RPMI7951 (cell line): ENCODE measurements around the gene VWA5B1. TPM values are rescaled to one million over a fixed set of nuclear protein-coding genes. Genes with fewer than 3 reads are reported as not detected.

Experiments
- DNase-seq: peaks from one replicate; pipeline ENCODE4 v3.0.0-alpha.2; 2012; ENCODE audit warnings: low read depth
- total RNA-seq: library from RNA; depleted of rRNA; stranded (reverse); fragments of >200 nt; shearing (Covaris generic); gene quantifications from 2 replicates; pipeline ENCODE4 v1.2.3, GENCODE V29; 2014

Gene VWA5B1
- total RNA-seq, 1 experiment from 2014 or later, result not detected

DNA sequence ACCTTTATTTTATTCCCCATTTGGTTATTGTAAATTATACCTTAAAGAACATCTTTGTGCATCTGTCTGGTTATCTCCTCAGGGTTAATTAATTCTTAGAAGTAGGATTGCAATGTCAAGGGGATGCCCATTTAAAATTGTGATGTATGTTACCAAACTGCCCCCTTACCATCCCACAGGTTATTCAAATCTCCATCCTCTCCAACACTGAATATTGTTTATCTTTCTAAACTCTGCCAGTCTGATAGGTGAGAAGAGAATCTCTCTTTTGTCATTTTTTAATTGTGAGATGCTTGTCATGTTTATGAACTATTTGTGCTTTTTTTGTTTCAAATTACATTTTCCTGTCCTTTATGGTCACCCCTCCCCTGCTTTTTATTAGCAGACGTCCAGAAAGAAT is 55.8 kb downstream of the VWA5B1 start:
- DNase-seq, result no peak

DNA sequence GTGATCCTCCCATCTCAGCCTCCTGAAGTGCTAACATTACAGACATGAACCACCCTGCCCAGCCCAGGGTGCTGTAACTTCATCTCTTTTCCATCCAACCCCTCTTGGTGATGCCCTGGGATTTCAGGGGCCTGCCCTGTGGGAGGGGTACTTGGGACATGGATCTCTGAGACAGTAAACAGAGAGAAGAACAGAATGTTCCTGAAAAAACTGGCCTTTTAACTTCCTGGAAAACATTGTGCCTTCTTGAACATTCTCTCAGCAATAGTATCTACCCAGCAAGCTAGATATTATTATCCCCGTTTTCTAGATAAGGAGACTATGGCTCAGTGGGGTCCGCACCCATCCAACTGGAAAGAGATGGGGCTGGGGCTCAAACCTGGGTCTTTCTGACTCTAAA is 57.0 kb downstream of the VWA5B1 start:
- no peak for DNase-seq

DNA sequence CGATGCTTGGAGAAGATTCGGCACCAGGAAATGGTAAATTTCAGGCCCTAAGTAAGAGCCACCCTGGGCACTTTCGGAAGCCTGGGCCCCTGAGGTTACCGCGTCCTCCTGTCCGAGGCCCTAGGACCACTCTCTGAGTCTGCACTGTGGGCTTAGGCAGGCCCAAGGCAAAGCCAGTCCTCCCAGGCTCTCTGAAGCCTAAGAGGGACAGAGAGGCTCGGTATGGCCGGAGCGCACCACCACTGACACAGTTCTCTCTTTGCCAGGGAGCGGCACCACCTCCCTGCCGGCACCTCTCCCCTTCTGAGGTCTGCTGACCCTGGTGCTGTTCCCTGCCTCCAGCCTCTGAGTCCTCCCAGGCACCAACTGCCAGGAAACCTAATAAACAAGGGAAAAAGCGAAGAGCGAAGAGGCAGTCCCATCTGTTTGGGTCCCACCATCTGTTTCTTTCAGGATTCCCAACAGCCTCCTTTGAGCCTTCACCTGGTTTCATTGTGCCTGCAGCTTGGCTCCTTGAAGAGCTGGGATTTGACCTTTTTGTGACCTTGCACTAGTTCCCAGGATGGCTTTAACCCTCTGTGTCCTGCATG is 57.7 kb downstream of the VWA5B1 start:
- DNase-seq, result no peak

DNA sequence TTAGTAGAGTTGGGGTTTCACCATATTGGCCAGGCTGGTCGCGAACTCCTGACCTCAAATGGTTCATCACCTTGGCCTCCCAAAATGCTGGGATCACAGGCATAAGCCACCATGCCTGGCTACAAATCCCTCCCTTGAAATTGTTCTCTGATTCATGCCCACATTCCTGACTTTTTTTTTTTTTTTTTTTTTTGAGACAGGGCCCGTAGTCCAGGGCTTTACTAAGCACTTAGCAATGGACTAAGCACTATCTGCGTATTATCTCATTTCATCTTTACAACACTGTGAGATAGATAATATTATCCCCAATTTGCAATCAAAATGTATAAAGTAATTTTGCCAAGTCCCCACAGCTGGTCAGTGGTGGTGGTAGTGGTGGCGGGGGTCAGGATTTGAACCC is 58.9 kb downstream of the VWA5B1 start:
- no peak for DNase-seq

DNA sequence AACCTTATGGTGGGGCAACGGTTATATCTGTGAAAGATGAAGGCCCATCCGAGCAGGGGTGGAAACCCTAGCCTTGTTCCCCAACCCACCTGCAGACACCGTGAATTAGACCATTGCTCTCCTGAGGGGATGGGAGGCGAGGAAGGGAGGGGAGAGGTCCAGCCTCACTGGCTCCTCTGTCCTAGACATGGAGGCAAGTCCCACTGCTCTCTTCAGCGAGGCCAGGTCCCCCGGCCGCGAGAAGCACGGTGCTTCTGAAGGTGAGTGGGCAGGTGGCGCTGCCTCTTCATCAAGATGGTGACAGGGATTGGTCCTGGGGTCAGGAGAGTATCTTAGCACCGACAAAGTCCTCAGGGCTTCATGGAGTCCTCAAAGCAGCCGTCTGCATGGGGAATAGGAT is 59.3 kb downstream of the VWA5B1 start:
- DNase-seq, result no peak

DNA sequence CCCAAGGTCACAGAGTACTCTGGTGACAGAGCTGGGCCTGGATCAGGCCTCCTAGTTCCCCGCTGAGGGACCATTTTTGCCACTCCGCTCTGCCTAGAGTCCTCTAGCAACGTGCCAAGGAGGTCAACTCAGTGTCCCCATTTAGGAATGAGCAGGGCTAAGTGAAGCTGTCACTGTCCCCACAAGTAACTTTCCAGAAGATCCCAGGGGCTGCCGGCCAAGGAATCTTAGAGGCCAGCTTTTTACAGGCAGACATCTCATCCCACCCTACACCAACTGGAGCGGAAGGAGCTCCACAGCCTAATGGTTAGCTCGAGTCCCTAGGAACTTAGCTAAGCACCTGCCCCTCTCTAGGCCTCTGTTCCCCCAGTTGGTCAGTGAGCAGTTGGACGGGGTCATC is 59.7 kb downstream of the VWA5B1 start:
- DNase-seq, result no peak

DNA sequence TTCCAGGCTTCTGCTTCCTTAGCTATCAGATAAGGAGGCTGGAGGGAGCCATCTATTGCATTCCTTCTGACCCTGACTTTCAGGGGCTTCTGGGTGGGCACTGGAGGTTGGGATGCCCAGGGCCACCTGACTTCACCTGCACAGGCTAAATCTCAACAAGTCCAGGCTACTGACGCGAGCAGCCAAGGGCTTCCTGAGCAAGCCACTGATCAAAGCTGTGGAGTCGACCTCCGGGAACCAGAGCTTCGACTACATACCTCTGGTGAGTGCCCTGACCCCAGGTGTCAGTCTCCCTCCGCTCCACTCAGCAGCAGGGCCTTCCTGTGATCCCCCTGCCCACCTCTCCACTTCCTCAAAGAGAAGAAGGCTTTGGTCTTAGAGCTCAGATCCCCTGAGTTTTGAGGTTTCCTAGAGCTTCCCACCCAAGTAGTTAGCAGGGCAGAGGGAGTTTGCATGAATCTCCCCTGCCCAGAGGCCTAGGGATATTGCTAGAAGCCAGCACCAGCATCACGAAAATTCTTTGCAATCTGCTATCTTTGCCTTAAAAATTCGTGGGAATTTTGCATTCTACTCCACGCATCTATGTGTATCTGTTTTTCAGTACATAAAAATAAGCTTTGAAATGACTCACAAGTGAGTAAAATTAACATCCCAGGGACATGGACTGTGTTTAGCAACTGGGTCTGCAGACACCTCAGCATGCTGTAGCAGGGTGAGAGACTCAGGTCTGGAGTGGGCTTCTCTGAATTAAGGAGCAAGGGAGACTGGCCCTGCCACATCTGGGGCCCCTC is 61.4 kb downstream of the VWA5B1 start:
- no peak for DNase-seq

DNA sequence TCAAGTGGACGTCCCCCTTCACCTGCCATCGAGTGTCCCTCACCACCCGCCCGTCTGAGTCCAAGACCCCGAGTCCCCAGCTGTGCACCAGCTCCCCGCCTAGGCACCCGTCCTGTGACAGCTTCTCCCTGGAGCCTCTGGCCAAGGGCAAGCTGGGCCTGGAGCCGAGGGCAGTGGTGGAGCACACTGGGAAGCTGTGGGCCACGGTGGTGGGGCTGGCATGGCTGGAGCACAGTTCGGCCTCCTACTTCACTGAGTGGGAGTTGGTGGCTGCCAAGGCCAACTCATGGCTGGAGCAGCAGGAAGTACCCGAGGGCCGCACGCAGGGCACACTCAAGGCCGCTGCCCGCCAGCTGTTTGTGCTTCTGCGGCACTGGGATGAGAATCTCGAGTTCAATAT is 63.2 kb downstream of the VWA5B1 start:
- no peak for DNase-seq

DNA sequence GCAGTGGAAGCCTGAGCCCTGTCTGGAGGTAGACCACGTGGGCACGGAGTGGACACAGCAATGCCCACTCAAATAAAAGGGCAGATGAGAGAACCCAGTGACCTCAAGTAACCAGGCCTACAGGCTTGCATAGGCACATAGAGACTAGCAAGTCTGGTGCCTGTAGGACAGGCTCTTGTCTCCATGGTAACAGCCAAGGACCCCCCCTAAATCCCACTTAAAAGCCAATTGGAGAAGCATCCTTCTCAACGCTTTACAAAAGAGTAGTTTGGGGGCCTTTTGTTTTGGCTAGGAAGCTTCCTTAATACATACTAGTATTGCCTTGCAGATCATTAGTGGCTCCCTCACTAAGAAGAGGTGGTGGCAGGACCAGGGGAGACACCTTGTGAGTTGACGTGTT is 63.9 kb downstream of the VWA5B1 start:
- no peak for DNase-seq

DNA sequence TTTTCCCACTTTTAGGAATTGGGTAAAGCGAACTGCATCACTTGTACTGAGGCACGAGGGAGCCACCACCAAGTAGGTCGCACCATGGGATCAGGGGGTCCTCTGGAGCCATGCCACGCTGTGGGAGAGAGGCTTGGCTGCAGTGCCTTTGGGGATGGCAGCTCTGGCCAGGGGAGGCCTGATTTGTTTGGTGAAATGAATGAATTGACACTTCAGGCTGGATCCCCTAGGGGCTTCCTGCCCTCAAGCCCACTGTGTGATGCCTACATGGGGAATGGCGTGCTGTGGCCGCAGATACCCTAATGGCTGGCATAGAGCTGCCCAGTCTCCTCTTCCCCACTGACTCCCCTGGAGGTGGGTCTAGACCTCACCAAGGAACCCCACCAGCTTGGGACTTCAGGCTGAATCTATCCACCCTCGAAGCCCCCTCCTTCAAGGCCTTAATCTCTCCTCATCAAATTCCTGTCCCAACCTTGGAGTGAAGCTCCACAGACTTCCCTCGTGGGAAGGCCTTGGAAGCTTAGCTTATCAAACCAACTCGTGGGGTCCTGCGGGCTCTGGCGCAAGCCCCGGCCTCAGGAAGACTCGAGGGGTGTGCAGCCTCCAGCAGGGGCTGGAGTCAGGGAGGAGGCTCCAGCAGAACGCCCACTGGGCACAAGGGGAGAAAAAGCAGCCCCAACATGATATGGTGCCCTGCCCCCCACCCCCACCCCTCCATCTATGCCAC is 64.6 kb downstream of the VWA5B1 start:
- no peak for DNase-seq

DNA sequence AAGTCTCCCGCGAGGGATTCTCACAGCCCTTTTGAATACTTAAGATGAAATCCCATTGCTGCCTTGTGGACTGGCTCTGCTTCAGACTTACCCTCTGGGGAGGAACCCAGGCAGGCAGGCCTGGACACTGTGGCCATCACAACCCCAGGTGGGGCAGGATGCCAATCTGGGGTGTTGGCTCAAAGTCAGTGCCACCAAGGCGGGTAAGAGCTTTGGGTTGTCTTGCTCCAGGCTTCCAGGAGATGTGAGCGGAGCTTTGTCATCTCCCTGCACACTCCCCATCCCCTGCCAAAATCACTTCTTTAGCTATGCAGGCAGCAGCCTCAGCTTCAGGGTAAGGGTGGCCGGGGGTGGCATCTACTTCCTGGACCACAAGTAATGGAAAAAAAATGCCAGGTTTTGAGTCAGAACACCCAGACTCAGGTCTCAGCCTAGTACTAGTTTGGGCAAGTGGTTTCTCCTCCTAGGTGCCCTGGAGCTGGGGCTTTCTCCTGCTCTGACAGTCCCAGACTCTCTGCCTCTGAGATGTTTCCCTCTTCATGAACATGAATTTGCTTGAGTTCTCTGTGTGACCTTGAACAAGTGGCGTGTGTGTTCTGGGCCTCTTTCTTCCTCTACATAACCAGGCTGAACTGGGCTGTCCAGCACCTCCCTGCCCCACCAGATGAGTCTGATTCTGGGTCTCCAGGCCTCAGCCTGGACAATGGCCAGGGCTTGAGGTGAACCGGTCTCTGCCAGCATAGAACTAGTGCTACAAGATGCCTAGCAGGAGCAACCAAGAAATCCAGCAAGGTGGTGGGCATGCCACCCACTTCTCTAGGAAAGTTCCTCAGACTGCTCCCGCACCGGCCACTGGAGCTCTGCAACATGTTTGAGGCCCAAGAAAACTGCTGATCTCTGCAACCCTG is 65.4 kb downstream of the VWA5B1 start:
- no peak for DNase-seq

DNA sequence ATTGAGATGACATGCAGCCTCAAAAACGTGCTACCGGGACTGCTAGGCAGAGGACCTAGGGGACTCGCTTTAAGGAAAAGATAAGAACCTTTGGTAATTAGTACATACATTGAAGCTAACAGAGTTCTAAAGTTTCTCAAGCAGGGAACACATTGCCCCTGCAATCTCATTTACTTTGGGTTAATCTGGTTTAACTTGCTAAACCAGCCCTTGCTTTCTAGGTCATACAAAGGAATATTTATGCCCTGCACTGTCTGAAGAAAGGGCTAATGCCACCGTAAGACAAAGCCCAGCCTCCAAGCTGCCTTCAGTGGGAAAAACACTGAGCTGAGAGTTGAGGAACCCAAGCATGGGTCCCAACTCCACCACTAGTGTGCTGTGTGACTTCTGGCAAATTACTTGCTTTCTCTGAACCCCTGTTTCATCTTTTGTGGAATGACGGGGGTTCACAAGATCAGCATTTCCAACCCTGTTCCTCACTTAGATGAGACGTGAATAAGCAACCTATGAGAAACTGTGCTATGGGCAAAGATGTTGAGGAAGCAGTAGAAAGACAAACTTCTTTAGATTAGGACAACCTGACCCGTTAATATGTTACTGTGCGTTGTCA is 66.3 kb downstream of the VWA5B1 start:
- no peak for DNase-seq

DNA sequence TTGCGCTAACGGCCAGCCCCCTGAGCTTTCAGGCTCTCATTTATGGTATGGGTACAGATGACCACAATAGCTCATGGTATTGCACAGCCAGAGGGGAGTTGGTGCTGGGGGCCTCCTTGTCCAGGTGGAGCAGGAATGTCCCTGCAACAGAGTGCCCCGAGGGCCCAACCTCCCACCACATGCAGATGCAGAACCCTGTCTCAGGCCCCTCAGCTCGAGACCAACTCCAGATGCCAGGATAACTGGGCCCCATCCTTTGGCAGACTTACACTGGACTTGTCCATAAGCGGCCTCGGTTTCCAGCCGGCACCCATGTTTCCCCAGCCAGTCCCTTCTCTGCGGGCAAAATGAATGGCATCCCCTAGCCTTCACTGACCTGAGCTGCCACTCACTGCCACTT is 67.1 kb downstream of the VWA5B1 start:
- no peak for DNase-seq

DNA sequence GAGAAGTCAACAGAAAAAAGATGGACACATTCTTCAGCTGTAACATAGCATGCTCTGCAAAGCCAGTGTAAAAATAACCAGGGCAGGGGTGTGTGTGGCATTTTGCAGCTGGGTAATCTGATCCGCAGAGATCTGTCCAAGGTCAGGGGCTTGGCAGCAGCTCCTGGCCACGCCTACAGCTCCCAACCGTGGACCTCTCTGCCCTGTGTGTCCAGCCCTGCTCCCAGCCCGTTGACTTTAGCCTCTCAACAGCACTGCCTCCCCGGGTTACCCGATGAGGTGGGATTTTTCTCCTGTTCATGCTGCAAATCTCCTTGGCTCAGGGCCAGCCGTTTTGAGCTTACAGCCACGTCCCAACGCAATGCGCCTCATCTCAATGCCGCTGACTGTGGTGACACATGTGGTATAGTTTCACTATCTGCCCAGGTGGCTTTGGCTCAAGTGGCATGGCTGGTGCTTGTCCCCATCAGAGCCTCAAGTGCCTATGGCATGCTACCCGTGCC is 68.1 kb downstream of the VWA5B1 start:
- DNase-seq, result peak; percentile 81

DNA sequence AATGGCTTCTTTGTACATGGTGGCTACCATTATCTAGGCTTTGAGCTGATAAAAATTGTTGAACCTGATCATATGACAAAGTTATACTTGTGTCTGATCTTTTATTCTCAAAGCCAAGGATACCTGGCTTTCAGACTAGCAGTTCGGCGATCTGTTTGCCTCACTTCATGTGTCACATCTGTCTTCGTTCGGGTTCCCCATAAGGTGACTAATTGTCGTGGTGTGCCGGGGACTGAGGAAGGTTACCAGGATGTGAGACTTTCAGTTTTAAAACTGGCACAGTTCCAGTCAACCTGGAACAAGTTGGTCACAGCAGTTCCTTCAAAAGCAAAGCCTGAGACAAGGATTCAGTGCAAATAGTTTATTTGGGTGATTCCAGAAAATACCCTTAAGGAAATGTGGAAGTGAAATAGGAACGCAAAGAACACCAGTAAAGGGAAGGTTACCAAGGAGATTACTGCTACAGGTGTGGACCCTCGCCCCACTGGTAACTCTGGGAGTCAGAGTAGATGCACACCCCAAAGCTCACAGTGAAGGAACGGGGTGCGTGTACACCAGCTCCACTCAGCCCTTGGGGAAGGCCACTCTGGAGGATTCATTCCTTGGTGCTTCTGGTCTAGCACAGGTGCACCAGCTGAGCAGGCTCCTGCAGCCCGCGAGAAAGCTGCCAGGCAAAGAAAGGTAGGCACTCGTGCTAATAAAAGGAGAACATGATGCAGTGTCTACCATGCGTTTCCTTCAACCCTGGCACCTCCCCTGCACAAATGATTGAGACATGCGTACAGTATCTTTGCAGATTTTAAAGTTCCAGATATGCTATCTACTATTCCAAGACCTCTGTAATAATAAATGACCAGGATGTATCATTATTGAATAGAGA is 69.0 kb downstream of the VWA5B1 start:
- DNase-seq, result peak; percentile 56

DNA sequence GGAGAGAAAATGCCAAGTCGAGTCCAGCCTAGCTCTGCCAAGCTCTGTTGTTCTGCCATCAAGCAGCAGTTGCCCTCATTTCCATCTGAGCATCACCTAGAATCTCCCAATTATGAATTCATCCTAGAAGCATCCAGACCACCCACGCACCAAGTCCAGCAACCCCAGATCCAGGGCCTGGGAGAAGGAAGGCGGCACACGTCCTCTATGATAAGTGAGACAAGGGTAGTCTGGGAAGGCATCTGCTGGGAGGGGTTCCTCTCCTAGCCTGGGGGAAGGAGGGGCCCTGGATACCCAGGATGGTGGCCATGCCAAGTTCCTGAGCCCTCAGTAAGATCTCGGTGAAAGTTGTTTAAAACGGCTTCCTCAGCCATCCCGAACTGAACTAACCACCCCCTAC is 70.7 kb downstream of the VWA5B1 start:
- no peak for DNase-seq

DNA sequence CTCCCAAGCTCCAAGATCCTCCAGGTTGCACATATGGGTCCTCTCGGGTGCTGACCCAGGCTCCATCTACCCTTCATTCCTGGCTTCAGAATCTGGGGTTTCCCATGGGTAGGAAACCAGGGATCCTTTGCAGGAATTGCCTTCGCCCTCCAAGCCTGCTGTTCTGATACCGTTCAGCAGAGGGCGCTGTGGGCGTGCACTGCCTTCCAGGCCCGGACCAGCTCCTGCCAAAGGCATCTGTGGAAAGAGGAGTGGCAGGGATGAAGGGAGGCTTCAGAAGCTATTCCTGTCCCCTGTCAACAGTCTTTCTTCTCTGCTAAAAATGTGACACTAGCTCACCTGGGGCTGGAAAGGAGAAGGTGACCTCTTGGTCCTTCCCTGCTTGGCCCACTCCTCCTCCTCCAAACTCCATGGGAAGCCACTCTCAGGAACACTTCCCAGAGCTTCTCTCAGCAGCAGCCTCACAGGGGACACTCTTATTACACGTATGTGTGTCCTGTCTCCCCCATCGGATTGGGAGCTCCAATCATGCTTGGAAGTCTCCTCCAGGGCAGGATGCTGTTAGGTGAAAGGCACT is 71.2 kb downstream of the VWA5B1 start:
- peak; percentile 47 for DNase-seq

DNA sequence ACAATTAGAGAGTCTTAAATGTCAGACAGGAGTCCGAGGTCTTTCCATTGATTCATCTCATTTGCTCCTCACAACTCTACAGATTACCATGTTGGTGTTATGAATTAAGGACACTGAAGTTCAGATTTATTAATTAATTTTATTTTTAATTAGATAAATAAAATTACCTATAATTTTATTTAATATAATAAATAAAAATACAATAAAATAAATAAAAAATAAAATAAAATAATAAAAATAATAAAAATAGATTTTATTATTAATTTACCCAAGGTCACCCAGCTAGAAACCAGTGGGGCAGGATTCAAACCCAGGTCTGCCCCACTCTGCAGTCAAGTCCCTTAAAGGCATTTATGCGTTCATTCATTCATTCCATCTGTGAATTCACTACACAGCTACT is 72.2 kb downstream of the VWA5B1 start:
- DNase-seq, result no peak

DNA sequence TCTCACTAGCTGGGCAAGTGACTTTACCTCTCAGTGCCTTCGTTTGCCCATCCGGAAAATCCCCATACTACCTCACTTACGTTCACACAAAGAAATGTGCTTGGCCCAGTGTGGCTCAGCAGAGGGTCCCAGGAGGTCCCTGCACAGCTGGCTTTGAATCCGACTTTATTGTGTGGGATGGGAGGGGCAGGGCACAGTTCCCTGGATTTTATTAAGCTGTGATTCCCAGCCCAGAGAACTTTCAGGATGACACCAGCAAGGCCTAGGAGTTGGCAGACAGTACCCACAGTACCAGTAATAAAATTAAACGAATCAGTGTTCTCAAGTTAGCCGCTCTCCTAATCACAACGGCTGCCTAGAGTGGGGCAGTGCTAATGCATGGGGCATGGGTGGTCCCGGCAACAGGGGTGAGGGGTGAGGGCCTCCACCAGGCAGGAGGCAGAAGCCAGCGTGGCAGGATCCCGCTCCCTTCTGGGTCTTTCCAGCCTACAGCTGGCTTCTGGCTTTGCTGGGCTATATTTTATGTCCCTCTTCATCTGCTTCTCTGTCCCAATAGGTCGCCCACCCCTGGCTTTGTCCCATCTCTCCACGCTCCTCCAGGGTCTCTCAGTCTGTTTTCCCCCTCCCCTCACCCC is 74.9 kb downstream of the VWA5B1 start:
- DNase-seq, result no peak
